DND-41 (cell line): ENCODE results near the gene WDR70.

Source experiments
- CTCF ChIP-seq: IDR thresholded peaks from 2 replicates; pipeline ENCODE4 v1.5.1; 2012; ENCODE audit warnings: borderline replicate concordance, low read length, moderate library complexity, mild to moderate bottlenecking; ENCODE audit not compliant: poor library complexity, severe bottlenecking; ENCODE audit errors: extremely low read depth
- EZH2 ChIP-seq: IDR thresholded peaks from 3 replicates; pipeline ENCODE4 v1.6.1; 2012; ENCODE audit warnings: borderline replicate concordance, low read depth, mild to moderate bottlenecking, moderate library complexity, low read length, inconsistent platforms; ENCODE audit not compliant: severe bottlenecking

- TF ChIP-seq CTCF, result no peak
- no peak for TF ChIP-seq EZH2
Observed at GRCh38 chr5:37769840-37770239, 390.7 kb downstream of the WDR70 start.
